CD14-positive monocyte (primary cell): Measurements from ENCODE around the gene PKM. TPM values are rescaled to one million over a fixed set of nuclear protein-coding genes. Genes with fewer than 3 reads are reported as not detected.

Experiments used
- DNase-seq, 3 donors: peaks; one replicate each; pipeline ENCODE4 v3.0.0-alpha.2; 2011 to 2022
- H2AFZ ChIP-seq: 2 replicates; pipeline ENCODE4 v1.6.0; 2012; ENCODE audit warnings: mild to moderate bottlenecking, low read depth, low read length, inconsistent platforms; ENCODE audit not compliant: insufficient read depth, poor library complexity, severe bottlenecking
- H3K27ac ChIP-seq, 2 donors: 1 replicate in 1 of 2; 2 replicates in 1 of 2; pipeline ENCODE4 v1.5.1; 2012 to 2013; ENCODE audit warnings: low read length in 2 of 2, control low read depth in 1 of 2, inconsistent platforms in 1 of 2, low read depth in 1 of 2, mild to moderate bottlenecking in 1 of 2
- H3K27me3 ChIP-seq, 2 donors: one replicate each; pipeline versions ENCODE4 v1.6.0 to v1.6.1; 2011 to 2013; ENCODE audit warnings: low read length in 2 of 2; ENCODE audit not compliant: control insufficient read depth in 2 of 2, insufficient read depth in 2 of 2
- H3K36me3 ChIP-seq, 2 donors: replicated peaks in 1 of 2; 1 replicate in 1 of 2; 2 replicates in 1 of 2; pipeline versions ENCODE4 v1.5.1 to v1.6.1; 2012 to 2013; ENCODE audit warnings: low read length in 2 of 2, control low read depth in 1 of 2, inconsistent platforms in 1 of 2, mild to moderate bottlenecking in 1 of 2; ENCODE audit not compliant: insufficient read depth in 2 of 2, control insufficient read depth in 1 of 2
- H3K4me1 ChIP-seq, 2 donors: 1 replicate in 1 of 2; 2 replicates in 1 of 2; pipeline versions ENCODE4 v1.5.1 to v1.6.1; 2012 to 2013; ENCODE audit warnings: low read length in 2 of 2, control low read depth in 1 of 2, inconsistent platforms in 1 of 2, mild to moderate bottlenecking in 1 of 2, moderate library complexity in 1 of 2; ENCODE audit not compliant: insufficient read depth in 2 of 2, control insufficient read depth in 1 of 2
- H3K4me2 ChIP-seq: replicated peaks from 2 replicates; pipeline ENCODE3; 2012; ENCODE audit warnings: low read length, moderate library complexity, mild to moderate bottlenecking; ENCODE audit not compliant: poor library complexity, severe bottlenecking; ENCODE audit errors: extremely low read depth
- H3K4me3 ChIP-seq, 3 experiments: fragments of 200-600 bp in 1 of 3; sonication (generic) in 1 of 3; replicated peaks in 1 of 3; 1 replicate in 2 of 3; 2 replicates in 1 of 3; pipeline ENCODE4 v1.5.1; 2011 to 2013; ENCODE audit warnings: low read length in 3 of 3, mild to moderate bottlenecking in 3 of 3, control low read depth in 2 of 3, low read depth in 2 of 3, inconsistent platforms in 1 of 3, moderate library complexity in 1 of 3
- H3K79me2 ChIP-seq: 2 replicates; pipeline ENCODE4 v1.6.0; 2012; ENCODE audit warnings: mild to moderate bottlenecking, control low read depth, inconsistent platforms, low read length, moderate library complexity; ENCODE audit not compliant: insufficient read depth
- H3K9ac ChIP-seq: 2 replicates; pipeline ENCODE4 v1.6.0; 2017; ENCODE audit warnings: low read length, mild to moderate bottlenecking; ENCODE audit not compliant: insufficient read depth, poor library complexity, severe bottlenecking
- H3K9me3 ChIP-seq, 2 donors: replicated peaks in 1 of 2; 1 replicate in 1 of 2; 2 replicates in 1 of 2; pipeline versions ENCODE4 v1.5.1 to v1.6.1; 2012 to 2013; ENCODE audit warnings: low read length in 2 of 2, control low read depth in 1 of 2; ENCODE audit not compliant: control insufficient read depth in 1 of 2, insufficient read depth in 1 of 2
- H4K20me1 ChIP-seq: 2 replicates; pipeline ENCODE4 v1.6.0; 2012; ENCODE audit warnings: mild to moderate bottlenecking, low read length, control low read depth, moderate library complexity; ENCODE audit not compliant: insufficient read depth
- H3K27ac Mint-ChIP-seq, 7 donors: one replicate each; pipeline ENCODE4 v1.8.0; 2020; ENCODE audit warnings: mild to moderate bottlenecking in 7 of 7, mixed read lengths in 7 of 7, moderate library complexity in 6 of 7, inconsistent platforms in 2 of 7
- H3K27me3 Mint-ChIP-seq, 3 donors: one replicate each; pipeline ENCODE4 v1.8.0; 2021 to 2022; ENCODE audit warnings: low read depth in 3 of 3, mild to moderate bottlenecking in 3 of 3, mixed read lengths in 3 of 3, moderate library complexity in 3 of 3, inconsistent platforms in 1 of 3
- H3K36me3 Mint-ChIP-seq, 2 donors: one replicate each; pipeline ENCODE4 v1.8.0; 2020; ENCODE audit warnings: mixed read lengths in 2 of 2, inconsistent platforms in 1 of 2, mild to moderate bottlenecking in 1 of 2
- H3K4me1 Mint-ChIP-seq: one replicate; pipeline ENCODE4 v1.8.0; 2020; ENCODE audit warnings: mild to moderate bottlenecking, mixed read lengths
- H3K4me3 Mint-ChIP-seq, 2 donors: one replicate each; pipeline ENCODE4 v1.8.0; 2020; ENCODE audit warnings: mild to moderate bottlenecking in 2 of 2, mixed read lengths in 2 of 2, moderate library complexity in 1 of 2
- H3K9me3 Mint-ChIP-seq, 7 donors: one replicate each; pipeline ENCODE4 v1.8.0; 2020 to 2022; ENCODE audit warnings: mixed read lengths in 7 of 7, mild to moderate bottlenecking in 6 of 7, moderate library complexity in 6 of 7, inconsistent platforms in 2 of 7
- CTCF ChIP-seq: fragments of 200-600 bp; IDR thresholded peaks from one replicate; pipeline ENCODE4 v1.8.0; 2022; ENCODE audit warnings: antibody characterized with exemption, mild to moderate bottlenecking
- WGBS: methylation state at CpG from one replicate; pipeline ENCODE4 v1.1.5; 2013; ENCODE audit warnings: missing lambda C conversion rate; ENCODE audit not compliant: insufficient coverage; 5-methylcytosine and 5-hydroxymethylcytosine counted together
- intact Hi-C, 2 donors: fragments of 100-400 bp; cut with micrococcal nuclease; formaldehyde crosslinking; loops; one replicate each; pipeline versions ENCODE4 v1.15.0 to v1.15.1; 2023
- polyA plus RNA-seq, 3 donors: library from polyadenylated mRNA; depleted of rRNA in 1 of 3; unstranded in 2 of 3; stranded (reverse) in 1 of 3; fragments of 300-500 nt in 2 of 3; fragments of >200 nt in 1 of 3; fragmentation: Illumina TruSeq in 2 of 3; gene quantifications; 1 replicate in 2 of 3; 2 replicates in 1 of 3; pipeline ENCODE4 v1.2.3, GENCODE V29; 2012 to 2021

PKM gene
- polyA plus RNA-seq, 3 donors: 544 to 999 (median 986) TPM

GRCh38 chr15:72230197-72231065, 559 bp downstream of the PKM start:
- Histone ChIP-seq H2AFZ (peak overlapping the region; percentile 63), H3K79me2 (peaks cover 59% of the 10 kb centered on the region), H3K27me3 (no peaks in the 10 kb centered on the region), H3K9me3 (no peaks in the 10 kb centered on the region), H3K27ac (peak overlapping the region; percentile 98 to 100), H4K20me1 (peaks cover 22% of the 10 kb centered on the region), H3K9ac (peak overlapping the region; percentile 98), H3K36me3 (peaks cover 0 to 3% of the 10 kb centered on the region in 2 donors), H3K4me2 (peak overlapping the region; percentile 86), H3K4me3 (peak overlapping the region; percentile 91 to 95 (median 95)), H3K4me1 (peaks cover 67 to 70% of the 10 kb centered on the region in 2 donors)
- peaks cover 0 to 2% (median 0%) of the 10 kb centered on the region in 7 donors for H3K9me3 Mint-ChIP-seq
- TF ChIP-seq CTCF: no peak
- WGBS: under 1% methylated on average over 78 of the region's 79 CpGs
- H3K27me3 Mint-ChIP-seq: no peaks in the 10 kb centered on the region
- intact Hi-C loops: loop anchor here (1.0 to 5.0 kb wide), 3 partner anchors 33 to 42 kb away; partner anchors contain the start of genes PARP6 (in 2 of the 2) and GRAMD2A (in 1 of the 2)
- peaks cover 4 to 10% of the 10 kb centered on the region in 2 donors for H3K36me3 Mint-ChIP-seq
- H3K4me3 Mint-ChIP-seq: peak overlapping the region; percentile 99
- peak; percentile 84 to 92 (median 92) for DNase-seq
- H3K27ac Mint-ChIP-seq: peak overlapping the region; percentile 98 to 100 (median 100)
- peaks cover 63% of the 10 kb centered on the region for H3K4me1 Mint-ChIP-seq

- peak overlapping the region; percentile 94 to 99 for H3K4me3 Mint-ChIP-seq
- Histone ChIP-seq H3K36me3 (peaks cover 0 to 7% of the 10 kb centered on the region in 2 donors), H2AFZ (peak overlapping the region; percentile 33), H3K79me2 (peaks cover 65% of the 10 kb centered on the region), H3K4me1 (peaks cover 67 to 73% of the 10 kb centered on the region in 2 donors), H3K4me2 (peak overlapping the region; percentile 86), H3K9me3 (no peaks in the 10 kb centered on the region), H3K27me3 (no peaks in the 10 kb centered on the region), H4K20me1 (peaks cover 27% of the 10 kb centered on the region), H3K9ac (peak overlapping the region; percentile 98), H3K27ac (peak overlapping the region; percentile 98 to 100), H3K4me3 (peak overlapping the region; percentile 91 to 95 (median 95))
- no peaks in the 10 kb centered on the region for H3K27me3 Mint-ChIP-seq
- intact Hi-C loops: loop anchor here (5.0 kb wide), 3 partner anchors 33 to 142 kb away; partner anchors contain the start of genes GRAMD2A (in 1 of the 2) and PARP6 (in 1 of the 2)
- peak in 1 of 3 donors; percentile 3 for DNase-seq
- no peak for TF ChIP-seq CTCF
- peak overlapping the region; percentile 98 to 100 (median 99) for H3K27ac Mint-ChIP-seq
- H3K4me1 Mint-ChIP-seq: peaks cover 63% of the 10 kb centered on the region
- H3K36me3 Mint-ChIP-seq: peaks cover 4 to 15% of the 10 kb centered on the region in 2 donors
- peaks cover 0 to 2% (median 0%) of the 10 kb centered on the region in 7 donors for H3K9me3 Mint-ChIP-seq
- WGBS: under 1% methylated on average over 29 of the region's 29 CpGs
Measured at GRCh38 chr15:72229947-72230196, 1.1 kb downstream of the PKM start.
